H9 (cell line): ENCODE measurements around the gene UPK1A. TPM values are rescaled to one million over a fixed set of nuclear protein-coding genes. Genes with fewer than 3 reads are reported as not detected.

Experiments used
- DNase-seq: peaks from one replicate; pipeline ENCODE4 v3.0.0-alpha.2; 2017
- H2AFZ ChIP-seq: one replicate; pipeline ENCODE4 v1.6.1; 2013; ENCODE audit warnings: mild to moderate bottlenecking, low read length, control low read depth, moderate library complexity
- H2AK5ac ChIP-seq: 2 replicates; pipeline ENCODE4 v1.6.1; 2013; ENCODE audit warnings: low read length, control low read depth, mixed read lengths; ENCODE audit not compliant: insufficient read length
- H2BK120ac ChIP-seq: one replicate; pipeline ENCODE4 v1.6.1; 2013; ENCODE audit warnings: low read depth, mild to moderate bottlenecking, low read length, control low read depth, inconsistent platforms; ENCODE audit not compliant: poor library complexity, severe bottlenecking
- H2BK12ac ChIP-seq: 2 replicates; pipeline ENCODE4 v1.6.1; 2013; ENCODE audit warnings: low read length, control low read depth, mixed read lengths, low read depth; ENCODE audit not compliant: insufficient read length
- H2BK15ac ChIP-seq: 2 replicates; pipeline ENCODE4 v1.6.1; 2013; ENCODE audit warnings: low read depth, low read length, control low read depth
- H2BK20ac ChIP-seq: one replicate; pipeline ENCODE4 v1.6.1; 2013; ENCODE audit warnings: low read depth, mild to moderate bottlenecking, low read length, control low read depth, inconsistent platforms; ENCODE audit not compliant: poor library complexity, severe bottlenecking
- H2BK5ac ChIP-seq: 2 replicates; pipeline ENCODE4 v1.6.1; 2013; ENCODE audit warnings: low read length, control low read depth, mixed read lengths; ENCODE audit not compliant: insufficient read length
- H3K14ac ChIP-seq: 2 replicates; pipeline ENCODE4 v1.6.1; 2013; ENCODE audit warnings: low read length, control low read depth; ENCODE audit not compliant: insufficient read depth
- H3K18ac ChIP-seq: 2 replicates; pipeline ENCODE4 v1.6.1; 2013; ENCODE audit warnings: low read depth, mild to moderate bottlenecking, mixed read lengths, low read length, control low read depth; ENCODE audit not compliant: insufficient read length
- H3K23ac ChIP-seq: 2 replicates; pipeline ENCODE4 v1.6.1; 2013; ENCODE audit warnings: low read length, control low read depth, mixed read lengths, low read depth; ENCODE audit not compliant: insufficient read length
- H3K23me2 ChIP-seq: 2 replicates; pipeline ENCODE4 v1.6.1; 2013; ENCODE audit warnings: low read depth, mild to moderate bottlenecking, mixed read lengths, low read length, control low read depth; ENCODE audit not compliant: insufficient read length, poor library complexity, severe bottlenecking
- H3K27ac ChIP-seq: 2 replicates; pipeline ENCODE4 v1.5.1; 2013; ENCODE audit warnings: low read length, control low read depth, mixed read lengths, low read depth; ENCODE audit not compliant: insufficient read length
- H3K27me3 ChIP-seq: 2 replicates; pipeline ENCODE4 v1.6.1; 2013; ENCODE audit warnings: low read length, control low read depth, inconsistent platforms; ENCODE audit not compliant: insufficient read depth
- H3K4ac ChIP-seq: 2 replicates; pipeline ENCODE4 v1.6.1; 2013; ENCODE audit warnings: low read depth, mild to moderate bottlenecking, control low read depth, inconsistent platforms, low read length, moderate library complexity
- H3K4me1 ChIP-seq: 2 replicates; pipeline ENCODE4 v1.6.1; 2013; ENCODE audit warnings: low read length, control low read depth, inconsistent platforms; ENCODE audit not compliant: insufficient read depth
- H3K4me2 ChIP-seq: 2 replicates; pipeline ENCODE4 v1.6.1; 2013; ENCODE audit warnings: low read length, control low read depth, mixed read lengths; ENCODE audit not compliant: insufficient read length, insufficient read depth
- H3K56ac ChIP-seq: 2 replicates; pipeline ENCODE4 v1.6.1; 2013; ENCODE audit warnings: low read depth, mild to moderate bottlenecking, mixed read lengths, low read length, control low read depth; ENCODE audit not compliant: insufficient read length
- H3K79me1 ChIP-seq: 2 replicates; pipeline ENCODE4 v1.6.1; 2013; ENCODE audit warnings: low read depth, mild to moderate bottlenecking, moderate library complexity, low read length, control low read depth, inconsistent platforms; ENCODE audit not compliant: insufficient read depth, poor library complexity, severe bottlenecking
- H3K79me2 ChIP-seq: 2 replicates; pipeline ENCODE4 v1.6.1; 2013; ENCODE audit warnings: low read length, control low read depth, inconsistent platforms; ENCODE audit not compliant: insufficient read depth
- H3K9ac ChIP-seq: 2 replicates; pipeline ENCODE4 v1.6.1; 2013; ENCODE audit warnings: low read length, control low read depth, mixed read lengths; ENCODE audit not compliant: insufficient read length; ENCODE audit errors: extremely low read depth
- H3K9me3 ChIP-seq: one replicate; pipeline ENCODE4 v1.6.1; 2013; ENCODE audit warnings: low read depth, low read length, inconsistent platforms; ENCODE audit not compliant: control insufficient read depth
- H3T11ph ChIP-seq: one replicate; pipeline ENCODE4 v1.6.1; 2013; ENCODE audit warnings: mild to moderate bottlenecking, low read length, control low read depth, inconsistent platforms
- H4K20me1 ChIP-seq: one replicate; pipeline ENCODE4 v1.6.1; 2013; ENCODE audit not compliant: control insufficient read depth, insufficient read length, insufficient read depth
- H4K5ac ChIP-seq: 2 replicates; pipeline ENCODE4 v1.6.1; 2013; ENCODE audit warnings: low read depth, mild to moderate bottlenecking, mixed read lengths, low read length, control low read depth; ENCODE audit not compliant: insufficient read length
- H4K8ac ChIP-seq: replicated peaks from 2 replicates; pipeline ENCODE4 v1.6.1; 2013; ENCODE audit warnings: low read length, control low read depth, mixed read lengths, low read depth; ENCODE audit not compliant: insufficient read length
- H4K91ac ChIP-seq: 2 replicates; pipeline ENCODE4 v1.6.1; 2013; ENCODE audit warnings: low read depth, mild to moderate bottlenecking, moderate library complexity, mixed read lengths, low read length, control low read depth; ENCODE audit not compliant: insufficient read length
- H3K27ac Mint-ChIP-seq, 3 experiments: 2 replicates in 2 of 3; 3 replicates in 1 of 3; pipeline ENCODE4 v1.8.0; 2020 to 2021; ENCODE audit warnings: mixed read lengths in 3 of 3, mild to moderate bottlenecking in 1 of 3, moderate library complexity in 1 of 3
- H3K27me3 Mint-ChIP-seq: 2 replicates; pipeline ENCODE4 v1.8.0; 2021; ENCODE audit warnings: low read depth, mild to moderate bottlenecking, moderate library complexity, mixed read lengths
- H3K36me3 Mint-ChIP-seq, 3 experiments: 2 replicates in 2 of 3; 3 replicates in 1 of 3; pipeline ENCODE4 v1.8.0; 2020 to 2021; ENCODE audit warnings: low read depth in 3 of 3, mixed read lengths in 3 of 3; ENCODE audit not compliant: insufficient read depth in 1 of 3
- H3K4me1 Mint-ChIP-seq, 2 experiments: 2 replicates each; pipeline ENCODE4 v1.8.0; 2020; ENCODE audit warnings: mixed read lengths in 2 of 2
- H3K4me3 Mint-ChIP-seq, 2 experiments: 2 replicates in 1 of 2; 3 replicates in 1 of 2; pipeline ENCODE4 v1.8.0; 2020 to 2021; ENCODE audit warnings: mild to moderate bottlenecking in 2 of 2, mixed read lengths in 2 of 2, moderate library complexity in 1 of 2
- H3K9me3 Mint-ChIP-seq, 2 experiments: 2 replicates in 1 of 2; 3 replicates in 1 of 2; pipeline ENCODE4 v1.8.0; 2020; ENCODE audit warnings: mild to moderate bottlenecking in 2 of 2, mixed read lengths in 2 of 2, moderate library complexity in 1 of 2
- CTCF ChIP-seq: fragments of 200-600 bp; sonication (generic); conservative IDR thresholded peaks from 3 replicates; pipeline ENCODE4 v1.8.0; 2021; ENCODE audit warnings: antibody characterized with exemption, mild to moderate bottlenecking
- WGBS: extraction: QIAGEN DNeasy Blood & Tissue Kit; methylation state at CpG from one replicate; pipeline ENCODE4 v1.1.7; 2013; ENCODE audit warnings: missing lambda C conversion rate, low lambda C conversion rate, mixed read lengths; ENCODE audit not compliant: insufficient read length; ENCODE audit errors: extremely low coverage; 5-methylcytosine and 5-hydroxymethylcytosine counted together
- total RNA-seq: library from RNA; stranded (reverse); gene quantifications from 2 replicates; pipeline ENCODE4 v1.2.1, GENCODE V29; 2021

UPK1A gene
- total RNA-seq, 1 experiment from 2014 or later = 4.3 TPM

- H3K4me3 Mint-ChIP-seq = peak within 1 kb of the TSS in 1 of 2 experiments; percentile 95; a peak in 2 of 5 replicates
- Histone ChIP-seq H3K4me2 (no peak within 1 kb of the TSS), H3K56ac (no peak within 1 kb of the TSS), H3K4ac (no peak within 1 kb of the TSS), H3T11ph (no peak within 1 kb of the TSS), H2BK12ac (no peak within 1 kb of the TSS), H3K27ac (no peak within 1 kb of the TSS), H3K27me3 (no peaks in the 10 kb centered on the region), H3K9me3 (no peaks in the 10 kb centered on the region), H2BK20ac (no peak within 1 kb of the TSS), H3K14ac (no peak within 1 kb of the TSS), H4K91ac (no peak within 1 kb of the TSS), H2AFZ (no peak within 1 kb of the TSS), H3K23me2 (peaks cover 4% of the 10 kb centered on the region), H3K79me2 (no peaks in the 10 kb centered on the region), H2BK5ac (no peak within 1 kb of the TSS), H3K4me1 (no peaks in the 10 kb centered on the region), H4K20me1 (no peaks in the 10 kb centered on the region), H4K8ac (no peak within 1 kb of the TSS), H3K18ac (no peak within 1 kb of the TSS), H3K9ac (no peak within 1 kb of the TSS), H2BK15ac (no peak within 1 kb of the TSS), H3K79me1 (no peaks in the 10 kb centered on the region), H2BK120ac (no peak within 1 kb of the TSS), H2AK5ac (no peak within 1 kb of the TSS), H3K23ac (no peak within 1 kb of the TSS), H4K5ac (no peak within 1 kb of the TSS)
- H3K9me3 Mint-ChIP-seq = peaks cover 0 to 4% of the 10 kb centered on the region in 2 experiments; a peak in 1 of 5 replicates
- H3K27me3 Mint-ChIP-seq = peaks cover 33% of the 10 kb centered on the region
- no peak within 1 kb of the TSS for H3K27ac Mint-ChIP-seq
- peaks cover 3 to 7% of the 10 kb centered on the region in 2 experiments for H3K4me1 Mint-ChIP-seq
- H3K36me3 Mint-ChIP-seq = peaks cover 0 to 7% (median 0%) of the 10 kb centered on the region in 3 experiments; a peak in 1 of 7 replicates
- no peak for TF ChIP-seq CTCF
- WGBS = no CpG with 5 or more reads among the region's 24 CpGs
- peak; percentile 87 for DNase-seq
Measured at GRCh38 chr19:35704218-35704617, 37.9 kb downstream of the UPK1A start, which contains the start of gene ZBTB32. TSS of gene ZBTB32 (plus strand) at chr19:35704558. CDS start at chr19:35714627, 10,069 bp downstream.
